GF-D8 (cell line): ENCODE results near the gene TOMM40L.
A peak's percentile ranks its signal among the peaks of the same experiment; 100 is the strongest.

Experiments used
- DNase-seq: peaks from one replicate; lab custom pipeline; 2025; lab: John Stamatoyannopoulos, UW

TOMM40L gene

GRCh38 chr1:161225534-161226319 lies at the start of gene TOMM40L:
Gene TOMM40L, plus strand, starts transcription at chr1:161226060. Its CDS starts 430 bp downstream, at chr1:161226490.
- peak; percentile 99 for DNase-seq

- DNase-seq: no peak
Measured at GRCh38 chr1:161176468-161177111, 49.3 kb upstream of the TOMM40L start.

- peak; percentile 80 for DNase-seq
Measured at GRCh38 chr1:161177112-161177935, 48.5 kb upstream of the TOMM40L start, which contains the start of gene B4GALT3. Gene B4GALT3, minus strand, starts transcription at chr1:161177507. Its CDS starts 1,447 bp downstream, at chr1:161176060.

- no peak for DNase-seq
Measured at GRCh38 chr1:161177936-161178244, 48.0 kb upstream of the TOMM40L start.

GRCh38 chr1:161179698-161180097 lies 46.2 kb upstream of the TOMM40L start:
- DNase-seq: no peak

- no peak for DNase-seq
Measured at GRCh38 chr1:161180639-161181038, 45.2 kb upstream of the TOMM40L start.

- DNase-seq: no peak
Measured at GRCh38 chr1:161182214-161182613, 43.6 kb upstream of the TOMM40L start.

GRCh38 chr1:161185282-161185682 lies 40.6 kb upstream of the TOMM40L start:
- peak; percentile 91 for DNase-seq

GRCh38 chr1:161185732-161186311 lies 40.0 kb upstream of the TOMM40L start:
- DNase-seq: peak; percentile 76

- no peak for DNase-seq
Measured at GRCh38 chr1:161187311-161187710, 38.5 kb upstream of the TOMM40L start.

- no peak for DNase-seq
Measured at GRCh38 chr1:161188381-161188780, 37.5 kb upstream of the TOMM40L start.

- no peak for DNase-seq
Measured at GRCh38 chr1:161189036-161189435, 36.8 kb upstream of the TOMM40L start.

GRCh38 chr1:161190962-161191521 lies 34.8 kb upstream of the TOMM40L start:
- no peak for DNase-seq

- DNase-seq: no peak
Measured at GRCh38 chr1:161191971-161192370, 33.9 kb upstream of the TOMM40L start.

GRCh38 chr1:161192476-161193465 lies 33.1 kb upstream of the TOMM40L start:
- no peak for DNase-seq

- no peak for DNase-seq
Measured at GRCh38 chr1:161193561-161194235, 32.2 kb upstream of the TOMM40L start.

- DNase-seq: no peak
Measured at GRCh38 chr1:161195171-161195570, 30.7 kb upstream of the TOMM40L start.

GRCh38 chr1:161196111-161196510 lies 29.7 kb upstream of the TOMM40L start:
- no peak for DNase-seq

- DNase-seq: no peak
Measured at GRCh38 chr1:161196521-161197451, 29.1 kb upstream of the TOMM40L start.
